Neural crest cell (in vitro differentiated cells): Measurements from ENCODE around the gene PSMA1. TPM values are rescaled to one million over a fixed set of nuclear protein-coding genes. Genes with fewer than 3 reads are reported as not detected.

Source experiments
- DNase-seq: peaks from one replicate; pipeline ENCODE4 v3.0.0; 2021; ENCODE audit warnings: low read depth, mixed read lengths, low spot score
- H3K27ac Mint-ChIP-seq: one replicate; pipeline ENCODE4 v1.8.0; 2021; ENCODE audit warnings: mild to moderate bottlenecking, mixed read lengths; ENCODE audit not compliant: unreplicated experiment
- H3K27me3 Mint-ChIP-seq: 2 replicates; pipeline ENCODE4 v1.8.0; 2021; ENCODE audit warnings: low read depth, mild to moderate bottlenecking, mixed read lengths
- H3K36me3 Mint-ChIP-seq: 2 replicates; pipeline ENCODE4 v1.8.0; 2021; ENCODE audit warnings: low read depth, mild to moderate bottlenecking, mixed read lengths
- H3K4me1 Mint-ChIP-seq: 2 replicates; pipeline ENCODE4 v1.8.0; 2021; ENCODE audit warnings: mixed read lengths
- H3K4me3 Mint-ChIP-seq: one replicate; pipeline ENCODE4 v1.8.0; 2021; ENCODE audit warnings: mild to moderate bottlenecking, mixed read lengths
- H3K9me3 Mint-ChIP-seq: 2 replicates; pipeline ENCODE4 v1.8.0; 2021; ENCODE audit warnings: mixed read lengths
- CTCF ChIP-seq: fragments of 200-600 bp; sonication (generic); conservative IDR thresholded peaks from 2 replicates; pipeline ENCODE4 v1.5.0; 2021; ENCODE audit warnings: antibody characterized with exemption, mild to moderate bottlenecking
- total RNA-seq: library from RNA; stranded (reverse); gene quantifications from 2 replicates; pipeline ENCODE4 v1.2.1, GENCODE V29; 2021

PSMA1 gene
- total RNA-seq, 1 donor from 2014 or later: 172 TPM

- Mint-ChIP-seq H3K9me3 (no peaks in the 10 kb centered on the region), H3K4me1 (peaks cover 5% of the 10 kb centered on the region), H3K4me3 (no peak overlapping the region), H3K27me3 (no peaks in the 10 kb centered on the region), H3K36me3 (peaks cover 24% of the 10 kb centered on the region), H3K27ac (no peak overlapping the region)
- TF ChIP-seq CTCF: no peak
- no peak for DNase-seq
These were observed 6.4 kb downstream of the PSMA1 start for GRCh38 chr11:14513800-14514199.

- Mint-ChIP-seq H3K4me1 (no peaks in the 10 kb centered on the region), H3K27me3 (no peaks in the 10 kb centered on the region), H3K36me3 (peaks cover 29% of the 10 kb centered on the region), H3K27ac (no peak overlapping the region), H3K4me3 (peak overlapping the region; percentile 27), H3K9me3 (no peaks in the 10 kb centered on the region)
- DNase-seq: no peak
- no peak for TF ChIP-seq CTCF
These were observed 13.7 kb downstream of the PSMA1 start for GRCh38 chr11:14506532-14506931.

DNA sequence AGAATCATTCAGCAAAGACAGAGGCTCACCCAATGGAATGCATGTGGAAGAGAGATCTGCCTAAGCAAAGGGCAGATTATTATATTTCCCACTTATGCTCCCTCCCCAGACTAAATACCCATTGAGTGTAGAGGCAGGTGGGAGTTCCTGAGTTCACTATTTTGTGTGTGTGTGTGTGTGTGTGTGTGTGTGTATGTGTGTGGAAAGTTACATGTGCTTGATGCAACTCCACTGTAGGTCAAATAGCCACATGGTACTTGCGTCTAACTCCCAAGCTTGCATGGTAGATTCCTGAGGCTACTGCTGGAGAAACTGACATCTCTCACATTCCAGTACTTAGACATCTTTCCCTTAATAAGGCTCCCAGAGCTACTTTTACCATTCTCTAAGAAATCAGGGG, 17.2 kb downstream of the PSMA1 start:
- Mint-ChIP-seq H3K4me3 (no peak overlapping the region), H3K4me1 (peaks cover 22% of the 10 kb centered on the region), H3K27me3 (no peaks in the 10 kb centered on the region), H3K9me3 (no peaks in the 10 kb centered on the region), H3K36me3 (peaks cover 19% of the 10 kb centered on the region), H3K27ac (peak overlapping the region; percentile 35)
- no peak for TF ChIP-seq CTCF
- no peak for DNase-seq

DNA sequence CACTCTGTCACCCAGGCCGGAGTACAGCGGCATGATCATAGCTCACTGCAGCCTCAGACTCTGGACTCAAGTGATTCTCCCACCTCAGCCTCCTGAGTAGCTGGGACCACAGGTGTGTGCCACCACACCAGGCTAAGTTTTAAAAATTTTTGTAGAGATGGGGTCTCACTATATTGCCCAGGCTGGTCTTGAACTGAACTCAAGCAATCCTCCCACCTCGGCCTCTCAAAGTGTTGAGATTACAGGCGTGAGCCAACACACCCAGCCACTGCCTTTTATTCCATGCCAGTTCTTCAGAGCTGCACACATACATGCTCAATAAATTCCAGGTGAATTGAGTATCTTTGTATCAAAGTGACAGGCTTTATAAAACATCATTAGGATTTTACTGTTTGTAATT, 18.1 kb downstream of the PSMA1 start:
- H3K4me3 Mint-ChIP-seq: no peak overlapping the region
- no peak for DNase-seq
- no peaks in the 10 kb centered on the region for H3K27me3 Mint-ChIP-seq
- H3K36me3 Mint-ChIP-seq: peaks cover 24% of the 10 kb centered on the region
- H3K9me3 Mint-ChIP-seq: peaks cover 2% of the 10 kb centered on the region
- peaks cover 31% of the 10 kb centered on the region for H3K4me1 Mint-ChIP-seq
- no peak overlapping the region for H3K27ac Mint-ChIP-seq
- TF ChIP-seq CTCF: no peak

DNA sequence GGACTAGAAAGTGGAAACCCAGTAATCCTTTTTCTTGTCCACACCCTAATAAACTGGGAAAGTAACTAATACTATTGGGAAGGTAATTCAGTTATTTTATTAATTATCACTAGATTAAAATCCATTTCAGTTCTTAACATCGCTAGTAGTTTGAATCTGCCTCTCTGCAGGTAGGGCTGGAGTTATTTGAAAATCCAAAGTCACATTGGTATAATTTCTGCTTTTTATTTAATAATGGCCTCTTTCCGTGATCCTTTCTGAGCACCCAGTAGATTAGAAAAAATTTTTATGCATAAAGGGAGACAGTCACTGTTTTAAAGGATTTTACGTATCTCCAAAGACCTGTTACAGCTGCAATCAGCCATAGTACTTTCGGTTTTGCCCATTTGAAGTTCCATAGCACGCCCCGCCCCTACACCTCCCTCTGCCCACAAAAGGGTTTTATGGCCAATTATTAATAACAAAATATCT, 20.0 kb downstream of the PSMA1 start:
- Mint-ChIP-seq H3K27ac (peak overlapping the region; percentile 98), H3K9me3 (peaks cover 2% of the 10 kb centered on the region), H3K36me3 (peaks cover 20% of the 10 kb centered on the region), H3K4me1 (peaks cover 36% of the 10 kb centered on the region), H3K4me3 (peak overlapping the region; percentile 99), H3K27me3 (no peaks in the 10 kb centered on the region)
- no peak for TF ChIP-seq CTCF
- DNase-seq: no peak
